SK-N-MC (cell line): ENCODE measurements around the gene HES4.

Source experiments
- EZH2 ChIP-seq: fragments of 200-600 bp; sonication (generic); IDR thresholded peaks from one replicate; pipeline ENCODE4 v1.6.1; 2017; ENCODE audit warnings: antibody characterized with exemption
- POLR2AphosphoS5 ChIP-seq: IDR thresholded peaks from 2 replicates; pipeline ENCODE4 v1.6.1; 2012; ENCODE audit warnings: mild to moderate bottlenecking, low read depth, low read length, borderline replicate concordance

DNA sequence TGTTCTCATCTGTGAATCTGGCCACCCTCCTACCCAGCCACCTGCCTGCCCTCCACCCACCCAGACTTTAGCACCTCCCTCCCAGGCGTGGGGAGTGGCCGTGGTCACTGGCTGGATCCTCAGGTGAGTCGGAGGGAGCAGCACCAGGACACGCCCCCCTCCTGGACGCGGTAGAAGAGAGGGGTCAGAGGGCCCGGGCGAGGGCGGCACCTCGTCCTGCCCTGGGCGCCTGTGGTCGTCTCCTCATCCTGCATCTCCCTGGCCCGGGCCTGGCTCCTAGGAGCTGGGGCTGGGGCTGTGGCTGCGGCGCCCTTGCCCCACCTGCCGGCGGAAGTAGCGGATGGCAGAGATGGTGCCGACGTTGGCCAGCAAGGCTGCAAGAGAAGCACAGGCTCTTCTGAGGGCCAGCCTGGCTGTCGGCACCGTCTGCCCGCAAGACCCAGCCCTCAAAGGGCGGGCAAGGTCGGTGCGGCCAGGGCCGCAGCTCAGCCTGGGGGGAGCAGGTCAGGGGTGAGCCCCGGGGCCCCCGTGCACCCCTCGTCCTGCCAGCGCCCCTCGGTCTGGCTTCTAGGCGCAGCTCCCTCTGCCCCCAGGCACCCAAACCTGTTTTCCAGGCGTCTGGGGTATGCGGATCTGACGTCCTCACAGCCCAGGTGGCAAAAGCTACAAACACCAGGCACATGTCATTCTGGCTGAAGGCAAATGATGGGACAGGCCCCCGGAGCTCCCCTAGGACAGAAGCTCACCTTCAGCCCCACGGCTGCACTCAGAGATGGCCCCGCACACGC, 23.8 kb downstream of the HES4 start:
- TF ChIP-seq POLR2AphosphoS5 (no peak), EZH2 (no peak)
